ENCODE data around the gene U2AF1L4. TPM values are rescaled to one million over a fixed set of nuclear protein-coding genes. Genes with fewer than 3 reads are reported as not detected.

Gene U2AF1L4
- total and polyA plus RNA-seq, 2 donors (not counting 1 experiment from before 2014, with no cell fraction given) = 62.1 to 89.7 TPM

GRCh38 chr19:35720648-35721047 lies 24.6 kb downstream of the U2AF1L4 start:
- Histone ChIP-seq H3K9ac (ENCODE audit: low read length) (no peak overlapping the region), H3K27ac (ENCODE audit: low read length in 2 of 2) (no peak overlapping the region), H3K27me3 (replicated peaks in 1 of 4; ENCODE audit: control extremely low read depth in 1 of 4, control insufficient read depth in 3 of 4, insufficient read depth in 4 of 4, low read length in 3 of 4) (no peaks in the 10 kb centered on the region), H3K4me2 (replicated peaks; ENCODE audit: low read depth, low read length, poor library complexity, severe bottlenecking) (no peak overlapping the region), H3K79me2 (ENCODE audit: control insufficient read depth, insufficient read depth, low read length) (peaks cover 77% of the 10 kb centered on the region), H3K4me1 (ENCODE audit: control insufficient read depth in 2 of 2, insufficient read depth in 2 of 2, low read length in 2 of 2) (peaks cover 16 to 29% of the 10 kb centered on the region in 2 donors), H2AFZ (ENCODE audit: insufficient read depth, low read depth, low read length, poor library complexity, severe bottlenecking) (no peak overlapping the region), H4K20me1 (ENCODE audit: control insufficient read depth, insufficient read depth, low read length, poor library complexity, severe bottlenecking) (peaks cover 64% of the 10 kb centered on the region), H3K9me3 (ENCODE audit: control extremely low read depth in 1 of 3, control insufficient read depth in 2 of 3, insufficient read depth in 1 of 3, low read length in 2 of 3) (no peaks in the 10 kb centered on the region), H3K36me3 (replicated peaks in 1 of 2; ENCODE audit: control extremely low read depth in 1 of 2, control insufficient read depth in 1 of 2, extremely low read depth in 1 of 2, insufficient read depth in 2 of 2, low read length in 1 of 2) (peaks cover 0 to 55% of the 10 kb centered on the region in 2 experiments), H3K4me3 (ENCODE audit: control extremely low read depth in 1 of 5, extremely low read depth in 1 of 5, insufficient read depth in 1 of 5, low read depth in 2 of 5, low read length in 4 of 5) (no peak overlapping the region)
- Mint-ChIP-seq H3K4me3 (no peak overlapping the region), H3K4me1 (peaks cover 32% of the 10 kb centered on the region), H3K27ac (no peak overlapping the region), H3K9me3 (ENCODE audit: insufficient read depth) (no peaks in the 10 kb centered on the region), H3K27me3 (no peaks in the 10 kb centered on the region)
- ChIA-PET CTCF (interaction anchor here (0.5 to 2.6 kb wide), 2 partner anchors 26 to 226 kb away, joined by 3 to 7 read pairs; no protein-coding TSS in a partner anchor), POLR2A (interaction anchor here (0.7 kb wide), 1 partner anchor 10 kb away, joined by 6 read pairs; no protein-coding TSS in a partner anchor)
- ATAC-seq (ENCODE audit: low read depth) (no peak), DNase-seq (no peak)
- intact Hi-C loops (cut with micrococcal nuclease) = no loop called here
- TF ChIP-seq CTCF (IDR thresholded peaks at IDR 0.05) (no peak), EZH2 (IDR thresholded peaks at IDR 0.05; ENCODE audit: borderline replicate concordance, insufficient read depth, low read depth, low read length, poor library complexity, severe bottlenecking) (no peak)
- 94% methylated on average over 14 of the region's 17 CpGs for WGBS (ENCODE audit: insufficient coverage)

GRCh38 chr19:35720163-35720524 lies 25.1 kb downstream of the U2AF1L4 start:
- TF ChIP-seq CTCF (IDR thresholded peaks at IDR 0.05) (no peak), EZH2 (IDR thresholded peaks at IDR 0.05; ENCODE audit: borderline replicate concordance, insufficient read depth, low read depth, low read length, poor library complexity, severe bottlenecking) (no peak)
- Histone ChIP-seq H2AFZ (ENCODE audit: insufficient read depth, low read depth, low read length, poor library complexity, severe bottlenecking) (no peak overlapping the region), H3K79me2 (ENCODE audit: control insufficient read depth, insufficient read depth, low read length) (peaks cover 77% of the 10 kb centered on the region), H4K20me1 (ENCODE audit: control insufficient read depth, insufficient read depth, low read length, poor library complexity, severe bottlenecking) (peaks cover 64% of the 10 kb centered on the region), H3K27me3 (replicated peaks in 1 of 4; ENCODE audit: control extremely low read depth in 1 of 4, control insufficient read depth in 3 of 4, insufficient read depth in 4 of 4, low read length in 3 of 4) (no peaks in the 10 kb centered on the region), H3K4me1 (ENCODE audit: control insufficient read depth in 2 of 2, insufficient read depth in 2 of 2, low read length in 2 of 2) (peaks cover 19 to 34% of the 10 kb centered on the region in 2 donors), H3K9ac (ENCODE audit: low read length) (no peak overlapping the region), H3K4me3 (ENCODE audit: control extremely low read depth in 1 of 5, extremely low read depth in 1 of 5, insufficient read depth in 1 of 5, low read depth in 2 of 5, low read length in 4 of 5) (no peak overlapping the region), H3K36me3 (replicated peaks in 1 of 2; ENCODE audit: control extremely low read depth in 1 of 2, control insufficient read depth in 1 of 2, extremely low read depth in 1 of 2, insufficient read depth in 2 of 2, low read length in 1 of 2) (peaks cover 0 to 50% of the 10 kb centered on the region in 2 experiments), H3K27ac (ENCODE audit: low read length in 2 of 2) (no peak overlapping the region), H3K4me2 (replicated peaks; ENCODE audit: low read depth, low read length, poor library complexity, severe bottlenecking) (no peak overlapping the region), H3K9me3 (ENCODE audit: control extremely low read depth in 1 of 3, control insufficient read depth in 2 of 3, insufficient read depth in 1 of 3, low read length in 2 of 3) (no peaks in the 10 kb centered on the region)
- Mint-ChIP-seq H3K9me3 (ENCODE audit: insufficient read depth) (no peaks in the 10 kb centered on the region), H3K27ac (no peak overlapping the region), H3K27me3 (no peaks in the 10 kb centered on the region), H3K4me3 (peak overlapping the region; percentile 45), H3K4me1 (peaks cover 36% of the 10 kb centered on the region)
- CTCF ChIA-PET = interaction anchor here (1.3 to 2.6 kb wide), 3 partner anchors 20 to 25 kb away, joined by 3 to 7 read pairs (median 4); no protein-coding TSS in a partner anchor
- 99% methylated on average over 9 of the region's 9 CpGs for WGBS (ENCODE audit: insufficient coverage)
- intact Hi-C loops (cut with micrococcal nuclease) = no loop called here
- POLR2A ChIA-PET = no interaction called here
- ATAC-seq (ENCODE audit: low read depth) = no peak
- DNase-seq = no peak
